SK-N-SH (cell line): ENCODE data around the gene PSMD3. TPM values are rescaled to one million over a fixed set of nuclear protein-coding genes. Genes with fewer than 3 reads are reported as not detected.

Experiments used
- CTCF ChIA-PET: fragments of 300-600, 350-600 bp; formaldehyde crosslinking; extraction: SDS; loops from one replicate; lab custom pipeline; 2021; lab: Yijun Ruan, JAX
- POLR2A ChIA-PET: fragments of 350-600 bp; sonication (Branson Sonifier 250); formaldehyde crosslinking; extraction: SDS; loops from one replicate; lab custom pipeline; 2020; ENCODE audit warnings: antibody characterized with exemption, inconsistent platforms; lab: Yijun Ruan, JAX
- DNase-seq: peaks from one replicate; pipeline ENCODE4 v3.0.0; 2012
- H2AFZ ChIP-seq: fragments of 200-600 bp; sonication (generic); 2 replicates; pipeline ENCODE4 v1.8.1; 2016; ENCODE audit warnings: antibody characterized with exemption, mild to moderate bottlenecking, low read depth
- H3F3A ChIP-seq: fragments of 200-600 bp; sonication (generic); replicated peaks from 2 replicates; pipeline ENCODE3; 2016; ENCODE audit warnings: antibody characterized with exemption, mild to moderate bottlenecking; ENCODE audit not compliant: insufficient read depth
- H3K27ac ChIP-seq, 2 experiments: fragments of 200-500 bp in 1 of 2; fragments of 200-600 bp in 1 of 2; sonication (Bioruptor generic) in 1 of 2; sonication (generic), shearing (Covaris generic) in 1 of 2; 2 replicates each; pipeline versions ENCODE4 v1.5.1 to v1.6.1; 2014 to 2016; ENCODE audit warnings: low read depth in 2 of 2, inconsistent platforms in 1 of 2, low read length in 1 of 2, mild to moderate bottlenecking in 1 of 2, mixed read lengths in 1 of 2
- H3K27me3 ChIP-seq: fragments of 200-600 bp; sonication (generic), shearing (Covaris generic); 2 replicates; pipeline ENCODE4 v1.6.1; 2016; ENCODE audit warnings: mixed run types; ENCODE audit not compliant: insufficient read depth
- H3K36me3 ChIP-seq, 2 experiments: fragments of 200-500 bp in 1 of 2; fragments of 200-600 bp in 1 of 2; sonication (Bioruptor generic) in 1 of 2; sonication (generic) in 1 of 2; replicated peaks in 1 of 2; 2 replicates each; pipeline versions ENCODE3 to v1.5.1; 2014 to 2016; ENCODE audit warnings: low read length in 1 of 2, mild to moderate bottlenecking in 1 of 2; ENCODE audit not compliant: insufficient read depth in 2 of 2, control insufficient read depth in 1 of 2
- H3K4me1 ChIP-seq, 2 experiments: fragments of 200-500 bp in 1 of 2; fragments of 200-600 bp in 1 of 2; sonication (Bioruptor generic) in 1 of 2; sonication (generic), shearing (Covaris generic) in 1 of 2; 2 replicates each; pipeline versions ENCODE4 v1.5.1 to v1.6.1; 2014 to 2016; ENCODE audit warnings: low read depth in 1 of 2, low read length in 1 of 2, mixed run types in 1 of 2; ENCODE audit not compliant: insufficient read depth in 2 of 2, control insufficient read depth in 1 of 2
- H3K4me2 ChIP-seq: fragments of 200-600 bp; sonication (generic), shearing (Covaris generic); 2 replicates; pipeline ENCODE4 v1.6.1; 2017; ENCODE audit warnings: mixed run types
- H3K4me3 ChIP-seq, 2 experiments: fragments of 200-500 bp in 1 of 2; fragments of 200-600 bp in 1 of 2; sonication (Bioruptor generic) in 1 of 2; sonication (generic), shearing (Covaris generic) in 1 of 2; 2 replicates each; pipeline versions ENCODE4 v1.5.1 to v1.8.1; 2014 to 2016; ENCODE audit warnings: low read depth in 2 of 2, inconsistent platforms in 1 of 2, low read length in 1 of 2, mild to moderate bottlenecking in 1 of 2, mixed read lengths in 1 of 2, moderate library complexity in 1 of 2
- H3K79me2 ChIP-seq: fragments of 200-600 bp; sonication (generic); 2 replicates; pipeline ENCODE4 v1.8.1; 2017; ENCODE audit warnings: mild to moderate bottlenecking; ENCODE audit not compliant: insufficient read depth
- H3K9ac ChIP-seq: fragments of 200-600 bp; sonication (generic); 2 replicates; pipeline ENCODE4 v1.6.1; 2017; ENCODE audit warnings: mixed run types
- H3K9me2 ChIP-seq: fragments of 200-600 bp; sonication (generic); 2 replicates; pipeline ENCODE4 v1.6.1; 2017; ENCODE audit warnings: mixed run types
- H3K9me3 ChIP-seq: fragments of 200-600 bp; sonication (generic); 2 replicates; pipeline ENCODE4 v1.6.1; 2017; ENCODE audit warnings: mixed run types, mild to moderate bottlenecking, moderate library complexity
- H4K20me1 ChIP-seq: fragments of 200-600 bp; sonication (generic); 2 replicates; pipeline ENCODE4 v1.6.1; 2017; ENCODE audit warnings: mild to moderate bottlenecking, mixed run types; ENCODE audit not compliant: insufficient read depth
- CHD2 ChIP-seq: fragments of 150-350 bp; IDR thresholded peaks from 2 replicates; pipeline ENCODE4 v1.6.1; 2018; ENCODE audit warnings: low read length; ENCODE audit not compliant: partially characterized antibody
- EP300 ChIP-seq, 2 experiments: IDR thresholded peaks; 2 replicates each; pipeline versions ENCODE4 v1.4.0 to v1.6.1; 2012; ENCODE audit warnings: borderline replicate concordance in 1 of 2, low read depth in 1 of 2, low read length in 1 of 2
- FOSL2 ChIP-seq: IDR thresholded peaks from 2 replicates; pipeline ENCODE4 v1.4.0; 2012; ENCODE audit warnings: low read depth, mild to moderate bottlenecking, moderate library complexity, borderline replicate concordance
- FOXJ3 ChIP-seq: sonication (generic); formaldehyde crosslinking; IDR thresholded peaks from 2 replicates; pipeline ENCODE4 v1.5.1; 2020; ENCODE audit warnings: mild to moderate bottlenecking, missing genetic modification reagents
- JUND ChIP-seq: IDR thresholded peaks from 2 replicates; pipeline ENCODE4 v1.4.0; 2012
- MXI1 ChIP-seq: IDR thresholded peaks from 2 replicates; pipeline ENCODE4 v1.6.1; 2012; ENCODE audit warnings: mild to moderate bottlenecking, low read depth, low read length, improper control_type of control experiment
- POLR2AphosphoS5 ChIP-seq: IDR thresholded peaks from 2 replicates; pipeline ENCODE4 v1.6.1; 2012; ENCODE audit warnings: low read depth, low read length
- RXRA ChIP-seq: IDR thresholded peaks from 2 replicates; pipeline ENCODE4 v1.4.0; 2012; ENCODE audit warnings: low read depth, mild to moderate bottlenecking, borderline replicate concordance
- TAF1 ChIP-seq: IDR thresholded peaks from 2 replicates; pipeline ENCODE4 v1.6.1; 2012; ENCODE audit warnings: low read depth, mild to moderate bottlenecking, low read length, moderate library complexity, borderline replicate concordance
- TCF12 ChIP-seq: IDR thresholded peaks from 2 replicates; pipeline ENCODE4 v1.4.0; 2012
- WGBS: methylation state at CpG from one replicate; pipeline ENCODE4 v1.1.6; 2017; ENCODE audit warnings: low lambda C conversion rate; 5-methylcytosine and 5-hydroxymethylcytosine counted together
- polyA plus RNA-seq, 3 experiments: library from polyadenylated mRNA; depleted of rRNA; stranded (reverse); fragments of >200 nt; gene quantifications; 2 replicates each; pipeline ENCODE4 v1.2.3, GENCODE V29; 2012

Gene PSMD3
- polyA plus RNA-seq, 1 of the 3 experiments (the other 2 are of a cell fraction), result 104 TPM

DNA sequence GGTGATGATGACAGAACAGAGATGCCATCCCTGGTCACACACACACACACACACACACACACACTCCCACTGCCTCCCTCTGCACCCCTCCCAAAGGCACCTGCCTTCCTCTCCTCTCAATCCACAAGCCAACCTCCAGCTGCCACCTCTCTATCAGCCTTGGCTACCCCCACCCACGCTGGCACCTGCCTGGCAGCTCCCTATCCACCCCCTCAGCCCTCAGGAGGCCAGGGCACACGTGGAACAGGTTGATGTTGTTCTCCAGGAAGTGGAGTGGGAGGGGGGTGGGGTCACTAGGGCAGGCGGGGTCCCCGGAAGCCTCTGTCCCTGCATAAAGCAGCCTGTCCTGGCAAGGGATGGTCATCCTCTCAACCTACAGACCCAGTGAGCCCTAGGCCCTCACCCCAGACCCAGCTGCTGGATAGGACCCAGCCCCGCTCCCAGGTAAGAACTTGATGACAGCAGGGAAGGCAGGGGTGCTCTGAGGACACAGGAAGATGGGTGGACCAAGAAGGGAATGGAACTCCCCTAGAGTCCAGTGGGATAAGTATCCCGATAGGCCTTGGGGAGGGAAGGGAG is 17.9 kb upstream of the PSMD3 start, which contains the start of gene GSDMA:
GSDMA (plus strand) TSS at position 363 of the 579 bp plus-strand sequence. CDS start 2,684 bp downstream, outside the sequence.
- no peak within 1 kb of the TSS for H3K9ac ChIP-seq
- no peaks in the 10 kb centered on the region for H3K36me3 ChIP-seq
- DNase-seq, result no peak
- no peaks in the 10 kb centered on the region for H3K79me2 ChIP-seq
- TF ChIP-seq FOXJ3 (CRISPR knock-in tag) (no peak), RXRA (no peak)
- no peak within 1 kb of the TSS for H3K27ac ChIP-seq
- no peaks in the 10 kb centered on the region for H4K20me1 ChIP-seq
- H3K9me3 ChIP-seq, result no peaks in the 10 kb centered on the region
- no peak within 1 kb of the TSS for H3K4me2 ChIP-seq
- H3F3A ChIP-seq, result no peaks in the 10 kb centered on the region
- no peaks in the 10 kb centered on the region for H3K4me1 ChIP-seq
- POLR2A ChIA-PET, result interaction anchor here (2.3 kb wide), 1 partner anchor 17 kb away, joined by 7 read pairs; the partner anchor contains the start of gene PSMD3
- WGBS, result 46% methylated on average over 5 of the region's 6 CpGs
- CTCF ChIA-PET, result interaction anchor here (1.0 to 1.2 kb wide), 2 partner anchors 13 to 23 kb away, joined by 3 to 9 read pairs; no protein-coding TSS in a partner anchor
- H3K4me3 ChIP-seq, result no peak within 1 kb of the TSS
- H3K9me2 ChIP-seq, result no peaks in the 10 kb centered on the region
- no peaks in the 10 kb centered on the region for H3K27me3 ChIP-seq
- H2AFZ ChIP-seq, result no peak within 1 kb of the TSS

GRCh38 chr17:39963829-39964228 is 16.8 kb upstream of the PSMD3 start:
- no peaks in the 10 kb centered on the region for H3K27me3 ChIP-seq
- no peaks in the 10 kb centered on the region for H3F3A ChIP-seq
- no peak overlapping the region for H2AFZ ChIP-seq
- no peaks in the 10 kb centered on the region for H3K79me2 ChIP-seq
- no peaks in the 10 kb centered on the region for H4K20me1 ChIP-seq
- H3K4me2 ChIP-seq, result no peak overlapping the region
- ChIA-PET CTCF (interaction anchor here (1.0 to 3.9 kb wide), 2 partner anchors 16 to 159 kb away, joined by 3 to 15 read pairs; partner anchors contain the start of gene PSMD3), POLR2A (no interaction called here)
- no peaks in the 10 kb centered on the region for H3K4me1 ChIP-seq
- H3K9me3 ChIP-seq, result no peaks in the 10 kb centered on the region
- no peak overlapping the region for H3K9ac ChIP-seq
- no peak overlapping the region for H3K27ac ChIP-seq
- TF ChIP-seq EP300 (IDR thresholded peaks at IDR 0.05; ENCODE audit: borderline replicate concordance in 1 of 2, low read depth in 1 of 2, low read length in 1 of 2), result no peak
- TF ChIP-seq TAF1, result no peak
- no peak for TF ChIP-seq POLR2AphosphoS5
- TF ChIP-seq CHD2, result no peak
- TF ChIP-seq JUND, result no peak
- no peak for TF ChIP-seq FOSL2
- H3K36me3 ChIP-seq, result no peaks in the 10 kb centered on the region
- WGBS, result 46% methylated on average over 6 of the region's 6 CpGs
- no peaks in the 10 kb centered on the region for H3K9me2 ChIP-seq
- DNase-seq, result no peak
- no peak overlapping the region for H3K4me3 ChIP-seq

GRCh38 chr17:39965017-39965699 is 15.4 kb upstream of the PSMD3 start:
- Histone ChIP-seq H3K4me2 (no peak overlapping the region), H3F3A (no peaks in the 10 kb centered on the region), H3K9ac (no peak overlapping the region), H3K36me3 (no peaks in the 10 kb centered on the region), H3K27ac (no peak overlapping the region), H2AFZ (no peak overlapping the region), H3K9me2 (no peaks in the 10 kb centered on the region), H4K20me1 (no peaks in the 10 kb centered on the region), H3K4me1 (no peaks in the 10 kb centered on the region), H3K9me3 (no peaks in the 10 kb centered on the region), H3K79me2 (no peaks in the 10 kb centered on the region), H3K4me3 (no peak overlapping the region), H3K27me3 (no peaks in the 10 kb centered on the region)
- CTCF ChIA-PET, result interaction anchor here (0.7 to 3.9 kb wide), 4 partner anchors 15 to 92 kb away, joined by 3 to 15 read pairs (median 6); partner anchors contain the start of gene PSMD3
- TF ChIP-seq TCF12 (peak; percentile 46; the same call in 1 of the 2 replicates), MXI1 (no peak)
- POLR2A ChIA-PET, result no interaction called here
- 49% methylated on average over 8 of the region's 8 CpGs for WGBS
- DNase-seq, result no peak
